ENCODE results near the gene ANKRD23.

The ANKRD23 gene

GRCh38 chr2:96866986-96867755, 23.4 kb upstream of the ANKRD23 start:
- Histone ChIP-seq H3K9ac (ENCODE audit: low read length) (peak overlapping the region; percentile 93), H3K4me2 (ENCODE audit: low read length) (peak overlapping the region; percentile 92), H2AFZ (ENCODE audit: low read depth, low read length) (peak overlapping the region; percentile 47; the same call in 1 of the 2 replicates), H3K27ac (ENCODE audit: low read length) (peak overlapping the region; percentile 63), H3K4me3 (ENCODE audit: low read length) (peak overlapping the region; percentile 87), H3K4me1 (ENCODE audit: low read length) (peaks cover 5% of the 10 kb centered on the region), H3K27me3 (ENCODE audit: low read depth, low read length) (peaks cover 4% of the 10 kb centered on the region; the same call in 1 of the 2 replicates), H3K9me3 (ENCODE audit: insufficient read depth, low read length) (no peaks in the 10 kb centered on the region), H3K36me3 (replicated peaks; ENCODE audit: low read depth, low read length) (peaks cover 11% of the 10 kb centered on the region), H4K20me1 (ENCODE audit: insufficient read depth, low read length) (no peaks in the 10 kb centered on the region), H3K79me2 (ENCODE audit: low read length) (peaks cover 21% of the 10 kb centered on the region)
- TF ChIP-seq EZH2phosphoT487 (IDR thresholded peaks at IDR 0.05; ENCODE audit: low read depth) (no peak), CTCF (IDR thresholded peaks at IDR 0.05; ENCODE audit: low read depth, low read length) (no peak)

GRCh38 chr2:96866586-96866985, 22.8 kb upstream of the ANKRD23 start:
- peak overlapping the region; percentile 92 for H3K4me2 ChIP-seq (ENCODE audit: low read length)
- no peaks in the 10 kb centered on the region for H3K9me3 ChIP-seq (ENCODE audit: insufficient read depth, low read length)
- no peak overlapping the region for H3K27ac ChIP-seq (ENCODE audit: low read length)
- no peaks in the 10 kb centered on the region for H4K20me1 ChIP-seq (ENCODE audit: insufficient read depth, low read length)
- TF ChIP-seq EZH2phosphoT487 (IDR thresholded peaks at IDR 0.05; ENCODE audit: low read depth), result no peak
- no peak for TF ChIP-seq CTCF (IDR thresholded peaks at IDR 0.05; ENCODE audit: low read depth, low read length)
- H3K36me3 ChIP-seq (replicated peaks; ENCODE audit: low read depth, low read length), result peaks cover 11% of the 10 kb centered on the region
- no peak overlapping the region for H2AFZ ChIP-seq (ENCODE audit: low read depth, low read length)
- H3K27me3 ChIP-seq (ENCODE audit: low read depth, low read length), result peaks cover 4% of the 10 kb centered on the region; the same call in 1 of the 2 replicates
- H3K4me3 ChIP-seq (ENCODE audit: low read length), result peak overlapping the region; percentile 87
- peaks cover 21% of the 10 kb centered on the region for H3K79me2 ChIP-seq (ENCODE audit: low read length)
- H3K9ac ChIP-seq (ENCODE audit: low read length), result peak overlapping the region; percentile 49; the same call in 1 of the 2 replicates
- peaks cover 5% of the 10 kb centered on the region for H3K4me1 ChIP-seq (ENCODE audit: low read length)

GRCh38 chr2:96866149-96866548, 22.3 kb upstream of the ANKRD23 start:
- Histone ChIP-seq H3K27ac (ENCODE audit: low read length) (no peak overlapping the region), H4K20me1 (ENCODE audit: insufficient read depth, low read length) (no peaks in the 10 kb centered on the region), H3K79me2 (ENCODE audit: low read length) (peaks cover 21% of the 10 kb centered on the region), H3K9me3 (ENCODE audit: insufficient read depth, low read length) (no peaks in the 10 kb centered on the region), H3K9ac (ENCODE audit: low read length) (peak overlapping the region; percentile 49; the same call in 1 of the 2 replicates), H3K4me3 (ENCODE audit: low read length) (peak overlapping the region; percentile 87), H3K4me1 (ENCODE audit: low read length) (peaks cover 5% of the 10 kb centered on the region), H3K36me3 (replicated peaks; ENCODE audit: low read depth, low read length) (peaks cover 12% of the 10 kb centered on the region), H3K4me2 (ENCODE audit: low read length) (peak overlapping the region; percentile 92), H2AFZ (ENCODE audit: low read depth, low read length) (no peak overlapping the region), H3K27me3 (ENCODE audit: low read depth, low read length) (peaks cover 4% of the 10 kb centered on the region; the same call in 1 of the 2 replicates)
- no peak for TF ChIP-seq EZH2phosphoT487 (IDR thresholded peaks at IDR 0.05; ENCODE audit: low read depth)
- TF ChIP-seq CTCF (IDR thresholded peaks at IDR 0.05; ENCODE audit: low read depth, low read length), result no peak

- H3K27ac ChIP-seq (ENCODE audit: low read length), result no peak overlapping the region
- no peak overlapping the region for H3K4me2 ChIP-seq (ENCODE audit: low read length)
- peaks cover 5% of the 10 kb centered on the region for H3K4me1 ChIP-seq (ENCODE audit: low read length)
- no peaks in the 10 kb centered on the region for H3K9me3 ChIP-seq (ENCODE audit: insufficient read depth, low read length)
- H2AFZ ChIP-seq (ENCODE audit: low read depth, low read length), result no peak overlapping the region
- no peak overlapping the region for H3K4me3 ChIP-seq (ENCODE audit: low read length)
- H4K20me1 ChIP-seq (ENCODE audit: insufficient read depth, low read length), result no peaks in the 10 kb centered on the region
- H3K79me2 ChIP-seq (ENCODE audit: low read length), result peaks cover 21% of the 10 kb centered on the region
- peaks cover 16% of the 10 kb centered on the region for H3K36me3 ChIP-seq (replicated peaks; ENCODE audit: low read depth, low read length)
- TF ChIP-seq EZH2phosphoT487 (IDR thresholded peaks at IDR 0.05; ENCODE audit: low read depth), result no peak
- no peak for TF ChIP-seq CTCF (IDR thresholded peaks at IDR 0.05; ENCODE audit: low read depth, low read length)
- peaks cover 4% of the 10 kb centered on the region; the same call in 1 of the 2 replicates for H3K27me3 ChIP-seq (ENCODE audit: low read depth, low read length)
- no peak overlapping the region for H3K9ac ChIP-seq (ENCODE audit: low read length)
Measured at GRCh38 chr2:96865654-96866053, 21.8 kb upstream of the ANKRD23 start.
